Spleen (tissue), 7 donors: ENCODE measurements around the gene C15orf40.

Source experiments
- CTCF ChIP-seq, 11 experiments: fragments of 200-600 bp in 7 of 11; fragments of 450-650 bp in 4 of 11; sonication (generic) in 4 of 11; IDR thresholded peaks in 8 of 11; conservative IDR thresholded peaks in 3 of 11; 1 replicate in 7 of 11; 2 replicates in 4 of 11; pipeline versions ENCODE4 v1.4.0 to v1.8.0; 2016 to 2021; ENCODE audit warnings: antibody characterized with exemption in 11 of 11, inconsistent platforms in 4 of 11, mild to moderate bottlenecking in 1 of 11
- POLR2A ChIP-seq, 3 donors: fragments of 450-650 bp; IDR thresholded peaks; one replicate each; pipeline ENCODE4 v1.5.1; 2017; ENCODE audit warnings: antibody characterized with exemption in 3 of 3, mild to moderate bottlenecking in 1 of 3
- donor health status: DM: no; HTN: no; CAD: no; lungs with moderate emphysema.
- donor health status: DM: no; HTN: no; CAD: no.
- donor health status: DM: no; HTN: no; CAD: no.

GRCh38 chr15:83012636-83013035 lies 1.2 kb upstream of the C15orf40 start:
- TF ChIP-seq CTCF (IDR thresholded peaks at IDR 0.05 in 8 of 11, conservative IDR thresholded peaks at IDR 0.05 in 3 of 11) (no peak), POLR2A (IDR thresholded peaks at IDR 0.05) (no peak)
